SK-N-SH treated with all-trans-retinoic acid at 6 μM for 48 hours (cell line): ENCODE data around the gene NPAS1.
A peak's percentile ranks its signal among the peaks of the same experiment; 100 is the strongest.

Experiments
- ATAC-seq: fragments of 200-7000 bp; cut with Tn5 transposase; 3 replicates; pipeline ENCODE4 v1.9.1; 2020; ENCODE audit warnings: mild to moderate bottlenecking, moderate library complexity
- CREB5 ChIP-seq: fragments of 250-450 bp; sonication (Bioruptor Pico); IDR thresholded peaks from 2 replicates; pipeline ENCODE4 v1.5.1; 2020; ENCODE audit warnings: low read depth, mild to moderate bottlenecking, moderate library complexity
- CSRNP3 ChIP-seq: fragments of 250-450 bp; sonication (Bioruptor Pico); IDR thresholded peaks from 2 replicates; pipeline ENCODE4 v1.5.1; 2021; ENCODE audit warnings: mild to moderate bottlenecking, moderate library complexity
- GLIS3 ChIP-seq: fragments of 250-450 bp; sonication (Bioruptor Pico); IDR thresholded peaks from 2 replicates; pipeline ENCODE4 v1.5.0; 2020; ENCODE audit warnings: mild to moderate bottlenecking, moderate library complexity
- ISL1 ChIP-seq: fragments of 250-450 bp; sonication (Bioruptor Pico); IDR thresholded peaks from 2 replicates; pipeline ENCODE4 v2.1.2; 2022; ENCODE audit warnings: mild to moderate bottlenecking, moderate library complexity
- PATZ1 ChIP-seq: fragments of 250-450 bp; sonication (Bioruptor Pico); IDR thresholded peaks from 2 replicates; pipeline ENCODE4 v1.8.0; 2020; ENCODE audit warnings: mild to moderate bottlenecking, moderate library complexity, borderline replicate concordance
- RARB ChIP-seq: fragments of 250-450 bp; sonication (Bioruptor Pico); IDR thresholded peaks from 2 replicates; pipeline ENCODE4 v1.8.0; 2021; ENCODE audit warnings: mild to moderate bottlenecking, moderate library complexity
- SNAI2 ChIP-seq: fragments of 250-450 bp; sonication (Bioruptor Pico); IDR thresholded peaks from 2 replicates; pipeline ENCODE4 v1.5.0; 2020; ENCODE audit warnings: mild to moderate bottlenecking, moderate library complexity
- TOX ChIP-seq: fragments of 250-450 bp; sonication (Bioruptor Pico); IDR thresholded peaks from 2 replicates; pipeline ENCODE4 v1.8.0; 2021; ENCODE audit warnings: mild to moderate bottlenecking, moderate library complexity, borderline replicate concordance
- ZC3H10 ChIP-seq: fragments of 250-450 bp; sonication (Bioruptor Pico); IDR thresholded peaks from 2 replicates; pipeline ENCODE4 v1.5.1; 2021; ENCODE audit warnings: mild to moderate bottlenecking, moderate library complexity
- ZFP30 ChIP-seq: fragments of 450-650 bp; formaldehyde crosslinking; IDR thresholded peaks from 2 replicates; pipeline ENCODE4 v1.5.0; 2022; ENCODE audit warnings: mild to moderate bottlenecking, moderate library complexity
- ZNF565 ChIP-seq: fragments of 450-650 bp; formaldehyde crosslinking; conservative IDR thresholded peaks from 2 replicates; pipeline ENCODE4 v1.5.0; 2020; ENCODE audit warnings: low read depth, mild to moderate bottlenecking, moderate library complexity
- ZNF70 ChIP-seq: fragments of 450-650 bp; formaldehyde crosslinking; IDR thresholded peaks from 2 replicates; pipeline ENCODE4 v1.5.0; 2020; ENCODE audit warnings: mild to moderate bottlenecking, moderate library complexity
- ZNF8 ChIP-seq: fragments of 450-650 bp; formaldehyde crosslinking; IDR thresholded peaks from 2 replicates; pipeline ENCODE4 v1.5.0; 2020; ENCODE audit warnings: mild to moderate bottlenecking, moderate library complexity
- TF ChIP-seq, protein P1 (sequence below): fragments of 250-450 bp; sonication (Bioruptor Pico); IDR thresholded peaks from 2 replicates; pipeline ENCODE4 v1.5.0; 2020; ENCODE audit warnings: mild to moderate bottlenecking, moderate library complexity
- TF ChIP-seq, protein P2 (sequence below): fragments of 250-450 bp; sonication (Bioruptor Pico); IDR thresholded peaks from 2 replicates; pipeline ENCODE4 v1.8.0; 2021; ENCODE audit warnings: low read depth, mild to moderate bottlenecking, moderate library complexity, borderline replicate concordance

Gene NPAS1

GRCh38 chr19:47047272-47047762 is 27.7 kb downstream of the NPAS1 start:
- TF ChIP-seq RARB (CRISPR knock-in tag) (no peak), PATZ1 (CRISPR knock-in tag) (no peak), GLIS3 (CRISPR knock-in tag) (no peak), ZFP30 (no peak), ZC3H10 (CRISPR knock-in tag) (no peak), ZNF565 (CRISPR knock-in tag) (no peak), CREB5 (CRISPR knock-in tag) (no peak), SNAI2 (no peak), CSRNP3 (CRISPR knock-in tag) (no peak), ZNF70 (no peak), TOX (no peak)
- TF ChIP-seq, all 23 proteins: peak for 0

GRCh38 chr19:47047763-47048405 is 28.2 kb downstream of the NPAS1 start:
- peak; percentile 90 for ATAC-seq

More at GRCh38 chr19:47047272-47047762, 27.7 kb downstream of the NPAS1 start:
- ATAC-seq = no peak

More at GRCh38 chr19:47047763-47048405, 28.2 kb downstream of the NPAS1 start:
- TF ChIP-seq ZNF8 (CRISPR knock-in tag) (no peak), ZNF565 (CRISPR knock-in tag) (no peak), ISL1 (CRISPR knock-in tag) (no peak), TOX (no peak), CREB5 (CRISPR knock-in tag) (no peak), GLIS3 (CRISPR knock-in tag) (no peak)
- TF ChIP-seq, protein P1, sequence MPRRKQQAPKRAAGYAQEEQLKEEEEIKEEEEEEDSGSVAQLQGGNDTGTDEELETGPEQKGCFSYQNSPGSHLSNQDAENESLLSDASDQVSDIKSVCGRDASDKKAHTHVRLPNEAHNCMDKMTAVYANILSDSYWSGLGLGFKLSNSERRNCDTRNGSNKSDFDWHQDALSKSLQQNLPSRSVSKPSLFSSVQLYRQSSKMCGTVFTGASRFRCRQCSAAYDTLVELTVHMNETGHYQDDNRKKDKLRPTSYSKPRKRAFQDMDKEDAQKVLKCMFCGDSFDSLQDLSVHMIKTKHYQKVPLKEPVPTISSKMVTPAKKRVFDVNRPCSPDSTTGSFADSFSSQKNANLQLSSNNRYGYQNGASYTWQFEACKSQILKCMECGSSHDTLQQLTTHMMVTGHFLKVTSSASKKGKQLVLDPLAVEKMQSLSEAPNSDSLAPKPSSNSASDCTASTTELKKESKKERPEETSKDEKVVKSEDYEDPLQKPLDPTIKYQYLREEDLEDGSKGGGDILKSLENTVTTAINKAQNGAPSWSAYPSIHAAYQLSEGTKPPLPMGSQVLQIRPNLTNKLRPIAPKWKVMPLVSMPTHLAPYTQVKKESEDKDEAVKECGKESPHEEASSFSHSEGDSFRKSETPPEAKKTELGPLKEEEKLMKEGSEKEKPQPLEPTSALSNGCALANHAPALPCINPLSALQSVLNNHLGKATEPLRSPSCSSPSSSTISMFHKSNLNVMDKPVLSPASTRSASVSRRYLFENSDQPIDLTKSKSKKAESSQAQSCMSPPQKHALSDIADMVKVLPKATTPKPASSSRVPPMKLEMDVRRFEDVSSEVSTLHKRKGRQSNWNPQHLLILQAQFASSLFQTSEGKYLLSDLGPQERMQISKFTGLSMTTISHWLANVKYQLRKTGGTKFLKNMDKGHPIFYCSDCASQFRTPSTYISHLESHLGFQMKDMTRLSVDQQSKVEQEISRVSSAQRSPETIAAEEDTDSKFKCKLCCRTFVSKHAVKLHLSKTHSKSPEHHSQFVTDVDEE (CRISPR knock-in tag) = no peak
- TF ChIP-seq, protein P2, sequence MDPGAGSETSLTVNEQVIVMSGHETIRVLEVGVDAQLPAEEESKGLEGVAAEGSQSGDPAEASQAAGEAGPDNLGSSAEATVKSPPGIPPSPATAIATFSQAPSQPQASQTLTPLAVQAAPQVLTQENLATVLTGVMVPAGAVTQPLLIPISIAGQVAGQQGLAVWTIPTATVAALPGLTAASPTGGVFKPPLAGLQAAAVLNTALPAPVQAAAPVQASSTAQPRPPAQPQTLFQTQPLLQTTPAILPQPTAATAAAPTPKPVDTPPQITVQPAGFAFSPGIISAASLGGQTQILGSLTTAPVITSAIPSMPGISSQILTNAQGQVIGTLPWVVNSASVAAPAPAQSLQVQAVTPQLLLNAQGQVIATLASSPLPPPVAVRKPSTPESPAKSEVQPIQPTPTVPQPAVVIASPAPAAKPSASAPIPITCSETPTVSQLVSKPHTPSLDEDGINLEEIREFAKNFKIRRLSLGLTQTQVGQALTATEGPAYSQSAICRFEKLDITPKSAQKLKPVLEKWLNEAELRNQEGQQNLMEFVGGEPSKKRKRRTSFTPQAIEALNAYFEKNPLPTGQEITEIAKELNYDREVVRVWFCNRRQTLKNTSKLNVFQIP = no peak
